GM12878 (cell line): ENCODE data around the gene NPLOC4. TPM values are rescaled to one million over a fixed set of nuclear protein-coding genes. Genes with fewer than 3 reads are reported as not detected.

Experiments
- ATAC-seq: fragments of 200-7000 bp; cut with Tn5 transposase; 3 replicates; pipeline ENCODE4 v1.9.1; 2020; ENCODE audit warnings: mild to moderate bottlenecking, moderate library complexity
- BruUV-seq: library from RNA; stranded (reverse); fragments of 400-500 nt; replicated peaks from 2 replicates; lab custom pipeline; 2021; lab: Mats Ljungman, UMichigan
- CTCF ChIA-PET: fragments of 300-600 bp; sonication (Branson Sonifier 250); formaldehyde crosslinking; extraction: SDS; loops from one replicate; lab custom pipeline; 2021; ENCODE audit warnings: inconsistent platforms; lab: Yijun Ruan, JAX
- POLR2A ChIA-PET: fragments of 350-600 bp; formaldehyde crosslinking; extraction: SDS; loops from one replicate; lab custom pipeline; 2021; ENCODE audit warnings: inconsistent platforms; lab: Charles Lee
- RAD21 ChIA-PET: fragments of 300-600 bp; sonication (Branson Sonifier 250); formaldehyde crosslinking; loops from one replicate; lab custom pipeline; 2023; ENCODE audit warnings: antibody characterized with exemption; ENCODE audit not compliant: unreplicated experiment; lab: Charles Lee
- SMC1A ChIA-PET: fragments of 300-600 bp; sonication (Branson Sonifier 250); formaldehyde crosslinking; loops from one replicate; lab custom pipeline; 2023; ENCODE audit not compliant: unreplicated experiment, uncharacterized antibody; lab: Charles Lee
- DNase-seq: peaks from one replicate; pipeline ENCODE4 v3.0.0-alpha.2; 2011; ENCODE audit warnings: low read depth, low spot score
- FAIRE-seq: peaks from 3 replicates; lab custom pipeline; 2011; peaks lifted over from hg19 to GRCh38; lab: Jason Lieb, UNC
- H2AFZ ChIP-seq: 2 replicates; pipeline ENCODE4 v1.6.0; 2011; ENCODE audit warnings: low read depth, low read length, control low read depth; ENCODE audit not compliant: control insufficient read depth
- H3K27ac ChIP-seq: 2 replicates; pipeline ENCODE4 v1.5.1; 2011; ENCODE audit warnings: control low read depth; ENCODE audit not compliant: control insufficient read depth, insufficient read depth
- H3K27me3 ChIP-seq, 2 experiments: replicated peaks in 1 of 2; 2 replicates each; pipeline versions ENCODE4 v1.6.0 to v1.6.1; 2011; ENCODE audit warnings: low read length in 1 of 2; ENCODE audit not compliant: control insufficient read depth in 2 of 2, insufficient read depth in 2 of 2
- H3K36me3 ChIP-seq, 2 experiments: 2 replicates each; pipeline ENCODE4 v1.5.1; 2011; ENCODE audit warnings: low read length in 1 of 2; ENCODE audit not compliant: control insufficient read depth in 2 of 2, insufficient read depth in 2 of 2
- H3K4me1 ChIP-seq: 2 replicates; pipeline ENCODE4 v1.6.1; 2011; ENCODE audit warnings: mild to moderate bottlenecking, low read length, moderate library complexity, mixed read lengths; ENCODE audit not compliant: control insufficient read depth, insufficient read depth
- H3K4me2 ChIP-seq: 2 replicates; pipeline ENCODE4 v1.6.0; 2011; ENCODE audit warnings: control low read depth; ENCODE audit not compliant: control insufficient read depth, insufficient read depth
- H3K4me3 ChIP-seq: fragments of 200-600 bp; sonication (generic); 2 replicates; pipeline ENCODE4 v1.5.1; 2016
- H3K79me2 ChIP-seq: 2 replicates; pipeline ENCODE4 v1.6.0; 2011; ENCODE audit warnings: low read length; ENCODE audit not compliant: control insufficient read depth, insufficient read depth
- H3K9ac ChIP-seq: 2 replicates; pipeline ENCODE4 v1.8.0; 2011; ENCODE audit warnings: low read length, control low read depth, mixed read lengths; ENCODE audit not compliant: control insufficient read depth, insufficient read depth
- H3K9me3 ChIP-seq: replicated peaks from 3 replicates; pipeline ENCODE4 v1.5.1; 2011; ENCODE audit warnings: mild to moderate bottlenecking, low read length; ENCODE audit not compliant: control insufficient read depth, insufficient read depth
- H4K20me1 ChIP-seq: 2 replicates; pipeline ENCODE4 v1.6.0; 2011; ENCODE audit not compliant: control insufficient read depth, insufficient read depth
- ASH2L ChIP-seq: fragments of 300-600, 200-600 bp; sonication (generic); IDR thresholded peaks from 2 replicates; pipeline ENCODE4 v1.6.1; 2017; ENCODE audit warnings: low read depth, mild to moderate bottlenecking, borderline replicate concordance
- CBFB ChIP-seq: IDR thresholded peaks from 2 replicates; pipeline ENCODE4 v1.6.1; 2016; ENCODE audit warnings: antibody characterized with exemption, low read depth
- EP300 ChIP-seq, 2 experiments: fragments of 150-350 bp in 1 of 2; IDR thresholded peaks; 2 replicates each; pipeline ENCODE4 v1.6.1; 2011 to 2012; ENCODE audit warnings: low read depth in 2 of 2, low read length in 2 of 2, borderline replicate concordance in 1 of 2, improper control_type of control experiment in 1 of 2, inconsistent platforms in 1 of 2; ENCODE audit not compliant: control insufficient read depth in 1 of 2
- IKZF2 ChIP-seq, 2 experiments: fragments of 450-650 bp; IDR thresholded peaks; 2 replicates each; pipeline ENCODE4 v1.6.1; 2017; ENCODE audit warnings: mild to moderate bottlenecking in 2 of 2, moderate library complexity in 2 of 2
- IRF5 ChIP-seq: fragments of 450-650 bp; IDR thresholded peaks from 2 replicates; pipeline ENCODE4 v1.6.1; 2017; ENCODE audit warnings: borderline replicate concordance
- LARP7 ChIP-seq: fragments of 450-650 bp; IDR thresholded peaks from 2 replicates; pipeline ENCODE4 v1.6.1; 2017; ENCODE audit warnings: mild to moderate bottlenecking
- MYC ChIP-seq: IDR thresholded peaks from 2 replicates; pipeline ENCODE4 v1.6.1; 2011; ENCODE audit warnings: mild to moderate bottlenecking, low read length, moderate library complexity, inconsistent platforms; ENCODE audit not compliant: insufficient read depth, insufficient replicate concordance, insufficient read length, severe bottlenecking
- PKNOX1 ChIP-seq: fragments of 450-650 bp; IDR thresholded peaks from 2 replicates; pipeline ENCODE4 v1.6.1; 2016; ENCODE audit warnings: mild to moderate bottlenecking
- RBBP5 ChIP-seq: fragments of 200-600 bp; sonication (generic); conservative IDR thresholded peaks from 2 replicates; pipeline ENCODE4 v1.6.1; 2016
- TBL1XR1 ChIP-seq: IDR thresholded peaks from 2 replicates; pipeline ENCODE4 v1.6.1; 2012; ENCODE audit warnings: low read depth, low read length, improper control_type of control experiment
- WGBS: methylation state at CpG from one replicate; pipeline ENCODE4 v1.1.6; 2016; ENCODE audit warnings: low lambda C conversion rate; ENCODE audit not compliant: insufficient replicate concordance, insufficient coverage; ENCODE audit errors: missing lambda C conversion rate; 5-methylcytosine and 5-hydroxymethylcytosine counted together
- in situ Hi-C: fragments of 300-500 bp; cut with MboI; formaldehyde crosslinking; loops from 9 replicates; pipeline ENCODE4 v1.14.3; 2018; ENCODE audit warnings: mixed read lengths
- intact Hi-C: fragments of 100-400 bp; cut with micrococcal nuclease; formaldehyde crosslinking; loops from one replicate; pipeline ENCODE4 v1.14.2; 2022; ENCODE audit not compliant: unreplicated experiment
- polyA plus RNA-seq, 11 experiments: library from polyadenylated mRNA; depleted of rRNA in 4 of 11; unstranded in 6 of 11; stranded (reverse) in 5 of 11; fragments of >200 nt; fragmentation: Nextera tagmentation in 4 of 11; fragmentation: Illumina TruSeq in 1 of 11; extraction: Ambion mirVana in 4 of 11; extraction: Trizol in 1 of 11; gene quantifications; 1 replicate in 1 of 11; 2 replicates in 10 of 11; pipeline versions ENCODE4 v1.2.1 to v1.2.3, GENCODE V29; 2011 to 2016; ENCODE audit warnings: inconsistent platforms in 2 of 11, missing spikeins in 2 of 11, low read depth in 1 of 11
- total RNA-seq, 4 experiments: library from RNA; depleted of rRNA in 3 of 4; stranded (reverse); fragments of >200 nt in 3 of 4; fragmentation: Illumina TruSeq in 1 of 4; extraction: Trizol in 1 of 4; gene quantifications; 2 replicates each; pipeline versions ENCODE4 v1.2.1 to v1.2.3, GENCODE V29; 2013 to 2021

The NPLOC4 gene
- total and polyA plus RNA-seq, 10 of the 15 experiments (the other 5 are each of a cell fraction or from before 2014, with no cell fraction given) = 1.5 to 83.7 (median 45.8) TPM

GRCh38 chr17:81524865-81525159, 112.1 kb downstream of the NPLOC4 start:
- no peaks in the 10 kb centered on the region for H3K27me3 ChIP-seq
- in situ Hi-C loops = no loop called here
- DNase-seq (no peak), FAIRE-seq (no peak), ATAC-seq (no peak)
- H3K36me3 ChIP-seq = no peaks in the 10 kb centered on the region
- no peaks in the 10 kb centered on the region for H3K9me3 ChIP-seq
- no peaks in the 10 kb centered on the region; the same call in 1 of the 2 replicates for H3K79me2 ChIP-seq
- CTCF ChIA-PET = no interaction called here
- POLR2A ChIA-PET = no interaction called here
- peaks cover 7% of the 10 kb centered on the region for H3K4me1 ChIP-seq
- RAD21 ChIA-PET = no interaction called here
- BruUV-seq = no TSS peak
- SMC1A ChIA-PET = no interaction called here
- 88% methylated on average over 8 of the region's 8 CpGs for WGBS
- TF ChIP-seq MYC (no peak), TBL1XR1 (no peak), ASH2L (no peak), RBBP5 (no peak), EP300 (IDR thresholded peaks at IDR 0.05; ENCODE audit: borderline replicate concordance in 1 of 2, control insufficient read depth in 1 of 2, low read depth in 2 of 2, low read length in 2 of 2) (no peak)
- H3K27ac ChIP-seq = no peak overlapping the region
- H3K4me2 ChIP-seq = no peak overlapping the region
- intact Hi-C loops = no loop called here
- no peak overlapping the region for H3K4me3 ChIP-seq
- H3K9ac ChIP-seq = no peak overlapping the region
- H4K20me1 ChIP-seq = no peaks in the 10 kb centered on the region
- H2AFZ ChIP-seq = no peak overlapping the region

GRCh38 chr17:81524039-81524864, 112.7 kb downstream of the NPLOC4 start:
- H4K20me1 ChIP-seq = no peaks in the 10 kb centered on the region
- no peaks in the 10 kb centered on the region for H3K27me3 ChIP-seq
- BruUV-seq = no TSS peak
- no peak overlapping the region for H3K9ac ChIP-seq
- no peaks in the 10 kb centered on the region for H3K9me3 ChIP-seq
- ChIA-PET SMC1A (no interaction called here), CTCF (interaction anchor here (1.3 kb wide), 1 partner anchor 77 kb away, joined by 4 read pairs; no protein-coding TSS in a partner anchor), RAD21 (no interaction called here), POLR2A (no interaction called here)
- in situ Hi-C loops = no loop called here
- no peaks in the 10 kb centered on the region for H3K36me3 ChIP-seq
- no peak overlapping the region for H3K27ac ChIP-seq
- H2AFZ ChIP-seq = no peak overlapping the region
- peaks cover 5% of the 10 kb centered on the region; the same call in 1 of the 2 replicates for H3K79me2 ChIP-seq
- peaks cover 10% of the 10 kb centered on the region for H3K4me1 ChIP-seq
- ATAC-seq (no peak), FAIRE-seq (no peak), DNase-seq (no peak)
- no peak overlapping the region for H3K4me2 ChIP-seq
- 61% methylated on average over 17 of the region's 18 CpGs for WGBS
- intact Hi-C loops = no loop called here
- H3K4me3 ChIP-seq = no peak overlapping the region
- TF ChIP-seq PKNOX1 = no peak
- TF ChIP-seq IKZF2 (IDR thresholded peaks at IDR 0.05) = no peak
- no peak for TF ChIP-seq IRF5
- no peak for TF ChIP-seq CBFB
- no peak for TF ChIP-seq LARP7
